Activated T-cell treated with anti-CD3 and anti-CD28 coated beads, Interleukin-2, amount 50 U/mL, for 24 hours (primary cell): ENCODE measurements around the gene CLEC4D.
"Not testable (repeated sequence)": the region's sequence is repeated elsewhere in the genome, so short reads cannot be mapped to it uniquely, and the experiment has no call there.

ENCODE experiments used
- DNase-seq: peaks from one replicate; pipeline ENCODE4 v3.0.0-alpha.2; 2020
- H3K27ac Mint-ChIP-seq: 2 replicates; pipeline ENCODE4 v1.8.0; 2020; ENCODE audit warnings: mild to moderate bottlenecking, mixed read lengths
- H3K27me3 Mint-ChIP-seq: 2 replicates; pipeline ENCODE4 v1.8.0; 2020; ENCODE audit warnings: mixed read lengths
- H3K36me3 Mint-ChIP-seq: 2 replicates; pipeline ENCODE4 v1.8.0; 2020; ENCODE audit warnings: low read depth, mixed read lengths
- H3K4me1 Mint-ChIP-seq: 2 replicates; pipeline ENCODE4 v1.8.0; 2020; ENCODE audit warnings: low read depth, mixed read lengths
- H3K4me3 Mint-ChIP-seq: 2 replicates; pipeline ENCODE4 v1.8.0; 2020; ENCODE audit warnings: mild to moderate bottlenecking, moderate library complexity, mixed read lengths
- H3K9me3 Mint-ChIP-seq: 2 replicates; pipeline ENCODE4 v1.8.0; 2020; ENCODE audit warnings: mixed read lengths

CLEC4D gene

GRCh38 chr12:8553088-8553627 is 39.9 kb downstream of the CLEC4D start:
- no peaks in the 10 kb centered on the region for H3K9me3 Mint-ChIP-seq
- H3K27me3 Mint-ChIP-seq = peaks cover 2% of the 10 kb centered on the region
- DNase-seq = no peak
- no peak overlapping the region for H3K4me3 Mint-ChIP-seq
- H3K27ac Mint-ChIP-seq = no peak overlapping the region
- H3K36me3 Mint-ChIP-seq = no peaks in the 10 kb centered on the region
- H3K4me1 Mint-ChIP-seq = peaks cover 3% of the 10 kb centered on the region

- Mint-ChIP-seq H3K27ac (no peak overlapping the region), H3K27me3 (peaks cover 2% of the 10 kb centered on the region), H3K4me1 (peaks cover 3% of the 10 kb centered on the region), H3K9me3 (no peaks in the 10 kb centered on the region), H3K4me3 (no peak overlapping the region), H3K36me3 (no peaks in the 10 kb centered on the region)
- DNase-seq = no peak
Observed at GRCh38 chr12:8554451-8555195, 41.3 kb downstream of the CLEC4D start.

GRCh38 chr12:8556531-8557097 is 43.3 kb downstream of the CLEC4D start:
- H3K27me3 Mint-ChIP-seq = peaks cover 5% of the 10 kb centered on the region
- no peak overlapping the region for H3K4me3 Mint-ChIP-seq
- no peaks in the 10 kb centered on the region for H3K9me3 Mint-ChIP-seq
- H3K27ac Mint-ChIP-seq = no peak overlapping the region
- DNase-seq = no peak
- H3K4me1 Mint-ChIP-seq = peaks cover 3% of the 10 kb centered on the region
- H3K36me3 Mint-ChIP-seq = no peaks in the 10 kb centered on the region

- Mint-ChIP-seq H3K9me3 (peaks cover 9% of the 10 kb centered on the region), H3K4me3 (no peak overlapping the region), H3K27ac (no peak overlapping the region), H3K27me3 (peaks cover 5% of the 10 kb centered on the region), H3K4me1 (peaks cover 3% of the 10 kb centered on the region), H3K36me3 (no peaks in the 10 kb centered on the region)
- DNase-seq = no peak
Observed at GRCh38 chr12:8559676-8560075, 46.4 kb downstream of the CLEC4D start.

GRCh38 chr12:8561011-8561410 is 47.7 kb downstream of the CLEC4D start:
- Mint-ChIP-seq H3K4me3 (no peak overlapping the region), H3K27ac (no peak overlapping the region), H3K36me3 (no peaks in the 10 kb centered on the region), H3K9me3 (peaks cover 9% of the 10 kb centered on the region), H3K27me3 (peaks cover 6% of the 10 kb centered on the region), H3K4me1 (peaks cover 3% of the 10 kb centered on the region)
- no peak for DNase-seq

GRCh38 chr12:8562310-8562709 is 49.0 kb downstream of the CLEC4D start:
- Mint-ChIP-seq H3K27ac (no peak overlapping the region), H3K27me3 (peaks cover 9% of the 10 kb centered on the region), H3K9me3 (peaks cover 11% of the 10 kb centered on the region), H3K4me3 (no peak overlapping the region), H3K36me3 (no peaks in the 10 kb centered on the region), H3K4me1 (no peaks in the 10 kb centered on the region)
- DNase-seq = no peak

- H3K36me3 Mint-ChIP-seq = no peaks in the 10 kb centered on the region
- no peak overlapping the region for H3K27ac Mint-ChIP-seq
- H3K27me3 Mint-ChIP-seq = peaks cover 9% of the 10 kb centered on the region
- H3K4me3 Mint-ChIP-seq = no peak overlapping the region
- H3K4me1 Mint-ChIP-seq = no peaks in the 10 kb centered on the region
- DNase-seq = no peak
- peaks cover 12% of the 10 kb centered on the region for H3K9me3 Mint-ChIP-seq
Observed at GRCh38 chr12:8563356-8563755, 50.1 kb downstream of the CLEC4D start.

GRCh38 chr12:8564656-8565055 is 51.4 kb downstream of the CLEC4D start:
- H3K4me1 Mint-ChIP-seq = no peaks in the 10 kb centered on the region
- no peaks in the 10 kb centered on the region for H3K36me3 Mint-ChIP-seq
- H3K9me3 Mint-ChIP-seq = peaks cover 12% of the 10 kb centered on the region
- no peak overlapping the region for H3K27ac Mint-ChIP-seq
- DNase-seq = no peak
- H3K4me3 Mint-ChIP-seq = no peak overlapping the region
- peaks cover 9% of the 10 kb centered on the region for H3K27me3 Mint-ChIP-seq

GRCh38 chr12:8566052-8566451 is 52.7 kb downstream of the CLEC4D start:
- H3K4me1 Mint-ChIP-seq, H3K27me3 Mint-ChIP-seq, H3K27ac Mint-ChIP-seq, DNase-seq, H3K36me3 Mint-ChIP-seq, H3K4me3 Mint-ChIP-seq: not testable (repeated sequence)
- peaks cover 12% of the 10 kb centered on the region for H3K9me3 Mint-ChIP-seq

- Mint-ChIP-seq H3K36me3 (no peaks in the 10 kb centered on the region), H3K4me1 (no peaks in the 10 kb centered on the region), H3K9me3 (peaks cover 12% of the 10 kb centered on the region), H3K27ac (no peak overlapping the region), H3K4me3 (no peak overlapping the region), H3K27me3 (peaks cover 4% of the 10 kb centered on the region)
- no peak for DNase-seq
Observed at GRCh38 chr12:8566525-8566924, 53.2 kb downstream of the CLEC4D start.
